ENCODE measurements around the gene SLC44A3. TPM values are rescaled to one million over a fixed set of nuclear protein-coding genes. Genes with fewer than 3 reads are reported as not detected.
"Not testable (repeated sequence)": the region's sequence is repeated elsewhere in the genome, so short reads cannot be mapped to it uniquely, and the experiment has no call there.

SLC44A3 gene
- total and polyA plus RNA-seq, 2 donors (not counting 1 experiment from before 2014, with no cell fraction given): 3.9 to 9.7 TPM

DNA sequence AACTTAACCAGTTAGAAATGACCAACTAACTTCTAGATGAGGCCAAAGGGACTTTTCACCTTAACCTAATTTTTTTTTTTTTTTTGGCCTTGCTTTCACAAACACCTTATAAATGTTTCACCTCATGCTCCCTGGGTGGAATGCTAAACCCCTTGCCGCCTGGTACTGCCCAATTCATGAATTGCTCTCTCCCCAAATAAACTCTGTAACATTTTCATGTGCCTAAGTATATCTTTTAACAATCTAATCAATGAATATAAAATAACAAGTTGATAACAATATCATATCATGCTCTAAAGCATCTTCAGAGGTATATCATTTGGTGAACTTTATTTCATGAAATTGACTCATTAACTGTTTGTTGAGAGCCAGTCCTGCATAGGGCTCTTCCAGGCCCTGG is 117.7 kb downstream of the SLC44A3 start:
- no peaks in the 10 kb centered on the region for H4K20me1 ChIP-seq (ENCODE audit: control insufficient read depth, extremely low read depth, insufficient read depth, low read length)
- H3K9ac ChIP-seq (ENCODE audit: insufficient read depth, low read length): no peak overlapping the region
- TF ChIP-seq EZH2 (IDR thresholded peaks at IDR 0.05; ENCODE audit: low read length, missing control alignments): no peak
- TF ChIP-seq, protein P1, sequence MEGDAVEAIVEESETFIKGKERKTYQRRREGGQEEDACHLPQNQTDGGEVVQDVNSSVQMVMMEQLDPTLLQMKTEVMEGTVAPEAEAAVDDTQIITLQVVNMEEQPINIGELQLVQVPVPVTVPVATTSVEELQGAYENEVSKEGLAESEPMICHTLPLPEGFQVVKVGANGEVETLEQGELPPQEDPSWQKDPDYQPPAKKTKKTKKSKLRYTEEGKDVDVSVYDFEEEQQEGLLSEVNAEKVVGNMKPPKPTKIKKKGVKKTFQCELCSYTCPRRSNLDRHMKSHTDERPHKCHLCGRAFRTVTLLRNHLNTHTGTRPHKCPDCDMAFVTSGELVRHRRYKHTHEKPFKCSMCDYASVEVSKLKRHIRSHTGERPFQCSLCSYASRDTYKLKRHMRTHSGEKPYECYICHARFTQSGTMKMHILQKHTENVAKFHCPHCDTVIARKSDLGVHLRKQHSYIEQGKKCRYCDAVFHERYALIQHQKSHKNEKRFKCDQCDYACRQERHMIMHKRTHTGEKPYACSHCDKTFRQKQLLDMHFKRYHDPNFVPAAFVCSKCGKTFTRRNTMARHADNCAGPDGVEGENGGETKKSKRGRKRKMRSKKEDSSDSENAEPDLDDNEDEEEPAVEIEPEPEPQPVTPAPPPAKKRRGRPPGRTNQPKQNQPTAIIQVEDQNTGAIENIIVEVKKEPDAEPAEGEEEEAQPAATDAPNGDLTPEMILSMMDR (conservative IDR thresholded peaks at IDR 0.05 in 1 of 2, IDR thresholded peaks at IDR 0.05 in 1 of 2; ENCODE audit: low read depth in 1 of 2, low read length in 2 of 2): no peak
- no peak for DNase-seq (ENCODE audit: low read depth in 2 of 2)
- H2AFZ ChIP-seq (ENCODE audit: low read length): no peak overlapping the region
- no peaks in the 10 kb centered on the region for H3K36me3 ChIP-seq (ENCODE audit: control insufficient read depth, insufficient read depth, low read length)
- H3K4me3 ChIP-seq (replicated peaks in 1 of 4; ENCODE audit: control extremely low read depth in 1 of 4, insufficient read depth in 1 of 4, low read depth in 3 of 4, low read length in 4 of 4): no peak overlapping the region
- no peak overlapping the region for H3K27ac ChIP-seq (ENCODE audit: insufficient read depth, low read length)
- H3K9me3 ChIP-seq (ENCODE audit: control insufficient read depth, insufficient read depth, low read depth, low read length): no peaks in the 10 kb centered on the region
- H3K79me2 ChIP-seq (ENCODE audit: control insufficient read depth, insufficient read depth, low read length): no peaks in the 10 kb centered on the region
- H3K27me3 ChIP-seq (ENCODE audit: control insufficient read depth, insufficient read depth, low read length): no peaks in the 10 kb centered on the region
- H3K4me1 ChIP-seq (ENCODE audit: control insufficient read depth, extremely low read depth, insufficient read depth, low read length): peaks cover 7% of the 10 kb centered on the region
- no peak overlapping the region for H3K4me2 ChIP-seq (ENCODE audit: extremely low read depth, insufficient read depth, low read length)

- TF ChIP-seq, protein P1 (conservative IDR thresholded peaks at IDR 0.05 in 1 of 2, IDR thresholded peaks at IDR 0.05 in 1 of 2; ENCODE audit: low read depth in 1 of 2, low read length in 2 of 2): no peak
- TF ChIP-seq EZH2 (IDR thresholded peaks at IDR 0.05; ENCODE audit: low read length, missing control alignments): no peak
- Histone ChIP-seq H3K4me2 (ENCODE audit: extremely low read depth, insufficient read depth, low read length) (no peak overlapping the region), H3K27ac (ENCODE audit: insufficient read depth, low read length) (no peak overlapping the region), H4K20me1 (ENCODE audit: control insufficient read depth, extremely low read depth, insufficient read depth, low read length) (no peaks in the 10 kb centered on the region), H2AFZ (ENCODE audit: low read length) (no peak overlapping the region), H3K27me3 (ENCODE audit: control insufficient read depth, insufficient read depth, low read length) (no peaks in the 10 kb centered on the region), H3K79me2 (ENCODE audit: control insufficient read depth, insufficient read depth, low read length) (no peaks in the 10 kb centered on the region), H3K4me3 (replicated peaks in 1 of 4; ENCODE audit: control extremely low read depth in 1 of 4, insufficient read depth in 1 of 4, low read depth in 3 of 4, low read length in 4 of 4) (no peak overlapping the region), H3K9ac (ENCODE audit: insufficient read depth, low read length) (no peak overlapping the region), H3K9me3 (ENCODE audit: control insufficient read depth, insufficient read depth, low read depth, low read length) (no peaks in the 10 kb centered on the region), H3K36me3 (ENCODE audit: control insufficient read depth, insufficient read depth, low read length) (no peaks in the 10 kb centered on the region), H3K4me1 (ENCODE audit: control insufficient read depth, extremely low read depth, insufficient read depth, low read length) (peaks cover 7% of the 10 kb centered on the region)
- DNase-seq (ENCODE audit: low read depth in 2 of 2): no peak
These were observed 120.6 kb downstream of the SLC44A3 start for GRCh38 chr1:94940738-94941137.

DNA sequence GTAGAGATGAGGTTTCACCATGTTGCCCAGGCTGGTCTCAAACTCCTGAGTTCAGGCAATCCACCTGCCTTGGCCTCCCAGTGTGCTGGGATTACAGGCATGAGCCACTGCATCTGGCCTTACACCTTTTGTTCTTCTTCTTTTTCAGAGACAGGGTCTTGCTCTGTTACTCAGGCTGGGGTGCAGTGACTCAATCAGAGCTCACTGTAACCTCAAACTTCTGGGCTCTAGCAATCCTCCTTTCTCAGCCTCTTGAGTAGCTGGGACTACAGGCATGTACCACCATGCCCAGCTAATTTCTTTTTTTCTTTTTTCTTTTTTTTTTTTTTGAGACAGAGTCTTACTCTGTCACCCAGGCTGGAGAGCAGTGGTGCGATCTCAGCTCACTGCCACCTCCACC is 121.3 kb downstream of the SLC44A3 start:
- H3K4me2 ChIP-seq (ENCODE audit: extremely low read depth, insufficient read depth, low read length); H3K9me3 ChIP-seq (ENCODE audit: control insufficient read depth, insufficient read depth, low read depth, low read length); H3K4me3 ChIP-seq (replicated peaks in 1 of 4; ENCODE audit: control extremely low read depth in 1 of 4, insufficient read depth in 1 of 4, low read depth in 3 of 4, low read length in 4 of 4); H3K4me1 ChIP-seq (ENCODE audit: control insufficient read depth, extremely low read depth, insufficient read depth, low read length); H3K27me3 ChIP-seq (ENCODE audit: control insufficient read depth, insufficient read depth, low read length); H2AFZ ChIP-seq (ENCODE audit: low read length); H3K79me2 ChIP-seq (ENCODE audit: control insufficient read depth, insufficient read depth, low read length); H3K9ac ChIP-seq (ENCODE audit: insufficient read depth, low read length); DNase-seq (ENCODE audit: low read depth in 2 of 2); H3K36me3 ChIP-seq (ENCODE audit: control insufficient read depth, insufficient read depth, low read length); H4K20me1 ChIP-seq (ENCODE audit: control insufficient read depth, extremely low read depth, insufficient read depth, low read length); H3K27ac ChIP-seq (ENCODE audit: insufficient read depth, low read length): not testable (repeated sequence)
